Amygdala (tissue), 56 donors: Measurements from ENCODE around the gene ELFN1.
"Not testable (repeated sequence)": the region's sequence is repeated elsewhere in the genome, so short reads cannot be mapped to it uniquely, and the experiment has no call there.

Source experiments
- DNase-seq, 56 donors: peaks; one replicate each; lab custom pipeline; 2025; lab: John Stamatoyannopoulos, UW

The ELFN1 gene

DNA sequence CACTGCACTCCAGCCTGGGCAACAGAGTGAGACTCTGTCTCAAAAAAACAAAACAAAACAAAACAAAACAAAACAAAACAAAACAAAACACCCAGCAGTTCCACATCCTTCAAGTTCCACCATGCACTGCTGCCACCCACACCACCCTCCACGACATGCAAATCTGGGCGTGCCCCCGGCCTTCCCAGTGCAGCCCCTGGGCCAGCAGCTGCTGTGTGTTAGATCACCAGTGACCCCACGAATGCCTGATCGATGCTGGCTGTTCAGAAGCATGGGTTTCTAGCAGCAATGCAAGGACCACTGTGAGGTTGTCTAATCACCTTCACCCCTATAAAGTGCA lies 36.3 kb downstream of the ELFN1 start:
- no peak for DNase-seq

- DNase-seq: no peak
Observed at GRCh38 chr7:1706721-1707613, 36.9 kb downstream of the ELFN1 start.

DNA sequence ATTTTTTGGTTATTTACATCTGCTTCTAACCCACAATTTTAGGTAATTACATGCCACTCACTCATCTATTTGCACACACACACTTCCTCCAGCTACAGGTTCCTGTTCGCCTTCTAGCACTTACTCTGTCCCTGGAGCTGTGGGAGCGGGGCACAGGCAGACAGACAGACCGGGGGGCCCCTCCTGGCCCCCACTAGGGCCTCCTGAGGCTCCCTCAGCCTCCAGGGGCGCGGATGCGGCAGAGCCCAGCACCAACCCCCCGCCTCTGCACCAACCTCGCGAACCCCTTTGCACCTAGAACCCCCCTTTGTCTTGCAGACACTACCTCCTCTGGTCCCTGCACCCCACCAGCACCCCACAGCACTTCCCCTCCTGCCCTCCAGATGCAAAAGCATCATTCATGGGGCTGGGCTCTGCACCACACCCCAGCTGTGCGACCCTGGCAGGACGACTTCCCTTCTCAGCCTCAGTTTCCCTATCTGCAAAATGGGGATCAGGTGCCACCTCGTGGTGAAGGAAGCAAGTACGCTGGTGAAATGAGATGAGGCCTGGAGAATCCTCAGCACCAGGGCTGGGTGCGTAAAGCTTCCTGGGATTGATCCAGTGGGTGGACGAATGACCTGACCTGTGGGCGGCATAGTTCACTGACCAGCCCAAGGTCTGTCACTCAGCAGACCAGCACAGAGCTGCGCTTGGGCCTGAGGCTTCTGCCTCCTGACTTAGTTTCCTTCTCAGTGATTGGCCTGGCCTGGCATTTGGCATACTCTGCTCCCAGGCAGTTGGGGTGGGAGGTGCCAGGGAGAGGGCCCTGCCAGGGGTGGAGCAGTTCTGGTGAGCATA lies 37.9 kb downstream of the ELFN1 start:
- no peak for DNase-seq

DNA sequence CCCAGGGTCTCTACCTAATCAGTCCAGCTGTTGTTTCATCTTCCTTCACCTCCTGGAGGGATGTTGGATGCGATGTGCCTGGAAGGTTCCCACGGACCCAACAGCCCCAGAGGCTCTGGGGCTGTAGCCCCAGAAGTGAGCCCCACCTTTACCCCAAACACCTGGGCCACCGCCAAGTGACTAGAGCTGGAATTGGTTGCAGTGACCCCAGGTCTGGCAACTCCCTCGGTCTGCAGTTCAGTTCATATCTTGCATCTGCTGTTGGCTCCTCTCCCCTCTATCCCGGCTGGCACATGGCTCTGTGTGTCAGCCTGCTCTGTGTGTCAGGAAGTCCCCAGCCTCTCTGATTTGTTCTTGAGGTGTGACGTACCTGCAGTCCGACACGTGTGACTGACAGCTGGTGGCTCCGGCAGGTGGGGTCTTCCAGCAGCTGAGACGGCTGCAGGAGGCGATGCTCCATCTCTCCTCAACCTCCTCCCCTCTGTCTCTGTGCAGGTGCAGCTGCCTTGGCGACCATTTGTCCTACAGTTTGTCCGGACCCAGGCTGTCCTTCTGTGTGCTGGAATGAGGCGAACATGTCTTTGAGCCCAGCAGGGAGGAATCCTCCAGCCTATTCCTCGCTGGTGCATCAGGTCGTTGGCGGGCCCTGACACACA lies 38.6 kb downstream of the ELFN1 start:
- DNase-seq: no peak

- no peak for DNase-seq
Observed at GRCh38 chr7:1709281-1709680, 39.2 kb downstream of the ELFN1 start.

DNA sequence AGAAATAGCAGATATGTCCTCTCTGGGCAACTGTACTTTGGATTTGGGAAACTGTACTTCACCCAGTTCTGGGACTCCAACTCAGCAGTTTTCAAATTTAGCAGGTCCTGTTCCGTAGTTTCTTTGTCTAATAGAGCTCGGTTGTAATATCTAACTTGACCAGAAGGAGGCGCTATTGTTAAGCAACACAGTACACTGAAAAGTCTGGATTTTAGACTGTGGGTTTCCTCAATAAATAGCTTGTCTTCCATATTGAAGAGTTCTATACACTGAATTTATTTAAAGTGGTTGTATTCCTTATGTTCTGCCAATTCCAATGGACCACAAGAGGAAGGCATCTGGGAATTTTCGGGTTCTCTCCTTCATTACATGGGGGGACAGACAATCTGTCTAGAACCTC lies 39.8 kb downstream of the ELFN1 start:
- DNase-seq: no peak

GRCh38 chr7:1710936-1711335 lies 40.9 kb downstream of the ELFN1 start:
- no peak for DNase-seq

- DNase-seq: no peak
Observed at GRCh38 chr7:1712907-1713501, 42.9 kb downstream of the ELFN1 start.

- no peak for DNase-seq
Observed at GRCh38 chr7:1713502-1714484, 43.7 kb downstream of the ELFN1 start.

DNA sequence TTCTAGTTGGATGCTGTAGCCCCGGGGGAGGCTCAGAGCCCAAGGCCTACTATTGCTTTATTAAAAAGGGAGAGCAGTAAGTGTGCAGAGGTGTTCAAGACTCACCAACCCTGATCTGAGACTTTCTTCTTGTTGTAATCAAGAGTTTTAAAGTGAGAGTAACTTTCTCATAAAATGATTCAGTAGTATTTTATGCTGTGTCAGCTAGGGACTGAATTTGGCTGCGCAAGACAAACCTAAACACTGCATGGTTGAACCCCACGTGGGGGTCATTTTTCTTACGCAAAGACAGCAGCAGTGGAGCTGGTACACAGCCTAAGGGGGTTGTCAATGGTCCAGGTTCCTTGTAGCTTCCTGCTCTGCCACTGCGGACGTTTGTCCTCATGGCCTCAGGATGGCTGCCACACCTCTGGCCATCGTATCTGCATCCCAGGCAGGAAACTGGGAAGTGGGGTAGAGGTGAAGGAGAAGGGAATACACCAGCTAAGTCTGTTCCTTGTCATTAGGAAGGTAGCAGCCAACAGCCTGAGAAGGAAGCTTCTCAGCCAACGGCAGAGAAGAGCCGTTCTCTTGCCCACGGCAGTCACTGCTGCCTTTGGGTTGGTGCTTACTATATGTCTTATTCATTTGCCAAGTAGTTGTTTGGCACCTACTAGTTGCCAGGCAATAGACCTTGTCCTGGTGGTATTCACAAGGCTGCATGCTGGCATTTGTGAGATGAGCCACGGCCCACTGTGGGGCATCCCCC lies 44.7 kb downstream of the ELFN1 start:
- no peak for DNase-seq

DNA sequence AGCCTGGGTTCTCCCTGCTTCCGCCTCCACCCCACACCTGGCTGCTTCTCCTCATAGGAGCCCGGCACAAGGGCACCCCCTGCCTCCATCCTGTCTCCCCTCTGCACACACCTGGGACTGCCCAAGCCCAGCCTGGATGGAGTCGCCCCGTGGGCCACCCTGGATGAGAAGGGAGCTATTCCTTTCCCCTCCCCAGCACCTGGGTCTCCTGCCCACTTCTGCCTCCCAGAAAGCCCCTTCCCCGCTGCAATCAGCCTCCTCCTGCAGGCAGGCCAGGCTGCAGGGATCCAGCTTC lies 45.2 kb downstream of the ELFN1 start:
- DNase-seq: no peak

DNA sequence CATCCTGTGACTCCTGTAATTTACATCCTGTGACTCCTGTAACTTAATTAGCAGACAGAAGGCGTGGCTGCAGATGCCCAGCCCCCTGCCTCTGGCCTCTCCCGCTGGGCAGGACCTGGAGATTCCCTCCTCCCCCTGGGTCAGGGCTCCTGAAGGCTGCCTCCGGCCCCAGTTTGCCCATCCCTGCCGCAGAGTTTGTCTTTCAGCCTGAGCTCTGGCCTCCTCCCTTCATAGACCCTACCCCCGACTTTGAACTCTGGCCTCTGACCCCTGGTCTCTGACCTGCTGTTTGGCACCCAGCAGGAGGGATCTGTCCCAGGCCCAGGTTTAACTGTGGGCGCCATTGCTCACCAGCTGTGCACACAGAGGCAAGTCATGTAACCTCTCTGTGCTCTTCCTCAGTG lies 45.6 kb downstream of the ELFN1 start:
- no peak for DNase-seq

GRCh38 chr7:1716263-1717094 lies 46.4 kb downstream of the ELFN1 start:
- DNase-seq: peak in 6 of 56 donors; percentile 10 to 30 (median 16)

DNA sequence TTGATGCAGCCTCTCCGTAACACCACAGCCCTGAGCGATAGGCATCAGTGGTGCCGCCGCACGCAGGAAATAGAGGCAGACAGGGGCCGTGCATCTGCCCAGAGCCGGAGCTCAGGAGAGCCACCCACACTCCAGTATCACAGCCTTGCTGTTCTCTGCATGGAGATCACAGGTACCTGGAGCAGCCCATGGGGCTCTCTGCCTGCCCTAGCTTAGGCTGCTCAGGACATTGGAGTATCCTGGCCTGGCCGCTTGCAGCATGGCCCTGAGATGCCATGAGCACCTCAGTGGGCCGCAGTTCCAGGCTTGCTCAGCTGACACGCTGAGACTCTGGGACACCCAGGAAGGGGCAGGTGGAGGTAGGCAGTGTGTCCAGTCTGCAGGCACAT lies 47.0 kb downstream of the ELFN1 start:
- DNase-seq: no peak

DNA sequence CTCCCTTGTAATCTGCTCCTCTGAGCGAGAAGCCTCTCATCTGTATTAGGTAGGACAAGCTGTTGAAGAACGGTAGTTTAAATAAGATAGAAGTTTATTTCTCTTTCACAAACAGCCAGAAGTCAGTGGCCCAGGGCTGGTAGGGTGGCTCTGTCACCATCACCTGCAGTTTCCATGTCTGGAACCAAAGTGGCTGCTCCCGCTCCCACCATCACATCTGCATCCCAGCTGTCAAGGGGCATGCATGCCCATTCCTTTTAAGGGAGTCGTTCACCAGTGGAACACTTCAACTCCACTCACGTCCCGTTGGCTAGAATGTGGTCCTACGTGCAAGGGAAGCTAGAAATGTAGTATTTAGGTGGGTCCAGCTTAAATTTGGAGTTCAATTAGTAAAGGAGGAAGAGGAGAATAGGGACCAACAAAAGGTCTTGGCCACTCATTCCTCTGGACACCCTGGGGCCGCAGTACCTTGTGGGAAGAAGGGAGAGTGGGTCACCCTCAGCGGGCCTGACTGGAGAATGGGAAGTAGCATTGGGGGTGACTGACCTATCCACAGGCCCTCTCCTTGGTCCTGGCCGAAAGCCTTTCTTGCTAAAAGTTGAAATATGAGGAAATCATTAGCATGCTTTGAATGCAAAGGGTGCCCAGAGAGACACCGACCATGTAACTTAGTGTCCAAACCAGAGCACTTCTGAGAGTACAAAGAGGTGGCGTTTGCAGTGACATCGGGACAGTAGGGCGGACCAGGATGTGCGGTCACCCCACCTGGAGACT lies 48.0 kb downstream of the ELFN1 start:
- no peak for DNase-seq

DNA sequence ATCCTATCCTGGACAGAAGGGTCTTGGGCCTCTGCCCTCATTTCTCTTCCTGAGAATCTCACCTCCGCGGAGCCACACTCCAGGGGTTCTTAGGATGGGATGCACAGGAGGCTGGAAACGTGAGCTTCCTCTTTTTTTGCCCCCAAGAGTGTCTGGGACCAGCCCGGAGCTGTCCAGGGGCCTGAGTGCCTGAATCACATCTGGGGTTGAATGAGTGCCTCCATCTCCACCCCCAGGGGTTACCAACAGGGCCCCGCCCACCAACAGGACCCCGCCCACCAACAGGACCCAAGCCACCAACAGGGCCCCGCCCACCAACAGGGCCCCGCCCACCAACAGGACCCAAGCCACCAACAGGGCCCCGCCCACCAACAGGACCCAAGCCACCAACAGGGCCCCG lies 48.8 kb downstream of the ELFN1 start:
- not testable (repeated sequence) for DNase-seq

- DNase-seq: not testable (repeated sequence)
Observed at GRCh38 chr7:1719256-1719655, 49.2 kb downstream of the ELFN1 start.
